Amygdala (tissue), 56 donors: Measurements from ENCODE around the gene CNOT6.
"Not testable (repeated sequence)": the region's sequence is repeated elsewhere in the genome, so short reads cannot be mapped to it uniquely, and the experiment has no call there.

Experiments
- DNase-seq, 56 donors: peaks; one replicate each; lab custom pipeline; 2025; lab: John Stamatoyannopoulos, UW

Gene CNOT6

GRCh38 chr5:180470966-180471582 lies 23.1 kb upstream of the CNOT6 start:
- peak in 48 of 56 donors; percentile 2 to 71 (median 34) for DNase-seq

- no peak for DNase-seq
Measured at GRCh38 chr5:180471866-180472265, 22.3 kb upstream of the CNOT6 start.

- no peak for DNase-seq
Measured at GRCh38 chr5:180472269-180472668, 21.9 kb upstream of the CNOT6 start.

DNA sequence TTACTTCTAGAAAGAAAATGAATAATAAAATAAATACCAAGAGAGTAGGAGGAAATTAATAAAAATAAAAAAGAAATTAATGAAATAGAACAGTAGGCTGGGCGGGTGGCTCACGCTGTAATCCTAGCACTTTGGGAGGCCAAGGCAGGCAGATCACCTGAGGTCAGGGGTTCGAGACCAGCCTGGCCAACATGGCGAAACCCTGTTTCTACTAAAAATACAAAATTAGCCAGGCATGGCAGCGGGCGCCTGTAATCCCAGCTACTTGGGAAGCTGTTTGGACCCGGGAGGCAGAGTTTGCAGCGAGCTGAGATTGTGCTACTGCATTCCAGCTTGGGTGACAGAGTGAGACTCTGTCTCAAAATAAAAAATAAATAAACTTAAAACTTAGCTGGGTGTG lies 20.8 kb upstream of the CNOT6 start:
- not testable (repeated sequence) for DNase-seq

GRCh38 chr5:180474569-180474968 lies 19.6 kb upstream of the CNOT6 start:
- DNase-seq, result peak in 1 of 56 donors; percentile 2

GRCh38 chr5:180475969-180476524 lies 18.1 kb upstream of the CNOT6 start:
- not testable (repeated sequence) for DNase-seq

DNA sequence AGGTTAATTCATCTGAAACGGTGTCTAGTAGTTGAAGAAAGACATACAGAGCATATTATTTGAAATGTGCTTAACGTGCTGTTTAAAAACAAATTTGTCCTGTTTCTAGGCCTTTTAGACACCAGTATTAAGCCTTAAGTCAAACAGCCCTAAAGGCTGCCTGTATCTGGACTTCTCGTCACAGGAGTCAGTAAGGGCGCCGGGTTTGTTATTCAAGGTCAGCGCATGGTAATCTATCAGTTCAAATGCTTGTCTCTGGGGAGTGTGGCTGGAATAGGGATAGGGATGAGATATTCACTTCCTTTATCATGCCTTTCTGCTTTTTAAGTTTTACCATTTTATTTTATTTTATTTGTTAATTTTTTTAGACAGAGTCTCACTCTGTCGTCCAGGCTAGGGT lies 9.4 kb upstream of the CNOT6 start:
- DNase-seq, result no peak

DNA sequence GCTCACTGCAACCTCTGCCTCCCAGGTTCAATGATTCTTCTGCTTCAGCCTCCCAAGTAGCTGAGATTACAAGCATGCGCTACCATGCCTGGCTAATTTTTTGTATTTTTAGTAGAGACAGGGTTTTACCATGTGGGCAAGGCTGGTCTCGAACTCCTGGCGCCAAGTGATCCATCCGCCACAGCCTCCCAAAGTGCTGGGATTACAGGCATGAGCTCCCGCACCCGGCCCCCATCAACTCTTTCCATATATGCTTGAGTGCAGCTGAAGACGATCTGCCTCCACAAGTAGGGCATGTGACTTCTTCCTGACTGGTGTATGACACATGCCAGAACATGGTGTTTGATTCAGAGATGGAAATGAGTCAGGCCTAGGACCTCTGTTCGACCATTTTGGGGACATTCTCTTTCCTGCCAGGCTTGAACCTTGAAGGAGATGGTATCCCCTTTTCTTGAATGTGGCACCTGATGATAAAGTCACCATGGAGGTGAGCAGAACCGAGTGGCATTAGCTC lies 7.5 kb upstream of the CNOT6 start:
- no peak for DNase-seq

DNA sequence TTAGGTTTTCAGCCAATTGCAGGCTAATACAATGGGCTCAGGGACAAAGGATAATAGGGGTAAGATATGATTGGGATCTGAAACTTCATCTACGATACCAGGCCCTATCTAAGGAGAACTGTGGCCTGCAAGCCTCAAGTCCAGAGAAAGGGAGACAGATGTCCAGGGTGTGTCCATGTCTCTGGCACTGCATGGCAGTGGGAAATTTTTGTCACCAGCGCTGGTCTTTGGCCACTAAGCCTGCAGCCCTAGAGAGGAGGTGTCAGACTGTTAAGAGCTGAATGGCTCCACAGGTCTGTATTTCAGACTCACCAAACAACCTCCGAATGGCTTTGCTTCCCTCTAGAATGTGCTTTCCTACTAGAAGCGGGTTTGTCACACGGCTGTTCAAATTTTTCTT lies 6.6 kb upstream of the CNOT6 start:
- no peak for DNase-seq

DNA sequence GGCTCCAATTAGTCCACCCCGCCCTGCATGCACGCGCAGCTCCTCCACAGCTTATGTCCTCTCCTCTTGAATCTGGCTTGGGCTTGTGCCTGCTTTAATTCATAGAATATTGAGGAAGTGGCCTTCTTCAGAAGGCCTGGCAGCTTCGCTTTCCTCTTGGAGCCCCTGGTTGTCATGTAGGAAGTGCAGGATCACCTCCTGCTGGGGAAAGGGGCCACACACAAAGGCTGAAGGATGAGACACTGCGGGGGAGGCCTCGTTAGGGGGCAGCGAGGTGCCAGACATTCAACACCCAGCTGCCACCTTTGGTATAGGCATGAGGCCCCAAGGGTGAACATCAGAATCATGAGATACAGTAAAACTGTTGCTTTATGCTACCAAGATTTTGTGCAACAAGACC lies 2.7 kb upstream of the CNOT6 start:
- no peak for DNase-seq

GRCh38 chr5:180492226-180492903 lies 1.8 kb upstream of the CNOT6 start:
- DNase-seq, result no peak

DNA sequence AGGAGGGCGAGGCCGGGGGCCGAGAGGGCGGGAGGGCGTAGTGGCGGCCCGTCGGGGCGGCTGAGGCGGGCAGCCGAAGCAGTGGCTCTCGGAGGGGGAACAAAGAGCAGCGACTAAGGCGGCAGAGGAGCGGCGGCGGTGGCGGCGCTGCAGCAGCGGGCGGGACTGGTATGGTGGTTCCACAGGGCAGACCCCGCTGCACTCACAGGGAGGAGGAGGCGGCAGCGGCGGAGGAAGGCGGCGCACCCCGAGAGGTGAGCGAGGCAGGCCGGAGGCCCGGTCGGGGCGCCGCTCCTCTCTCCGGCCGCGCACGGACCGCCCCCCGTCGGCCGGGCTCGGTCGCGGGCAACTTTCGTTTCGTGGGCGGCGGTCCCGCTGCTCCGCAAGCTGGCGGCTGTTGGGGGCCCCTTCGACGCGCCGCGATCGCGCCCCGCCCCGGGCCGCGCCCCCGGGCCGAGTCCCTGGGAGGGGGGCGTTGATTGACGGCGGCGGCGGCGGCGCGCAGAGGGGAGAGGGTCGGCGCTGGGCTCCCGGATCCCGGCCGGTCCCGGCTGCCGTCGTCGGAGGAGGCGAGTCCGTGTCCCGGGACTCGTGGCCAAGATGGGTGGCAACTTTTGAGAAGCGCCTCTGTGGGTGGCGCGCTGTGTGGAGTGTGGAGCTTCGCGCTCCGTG lies 467 bp downstream of the CNOT6 start:
- DNase-seq, result peak in 30 of 56 donors; percentile 11 to 68 (median 34)

DNA sequence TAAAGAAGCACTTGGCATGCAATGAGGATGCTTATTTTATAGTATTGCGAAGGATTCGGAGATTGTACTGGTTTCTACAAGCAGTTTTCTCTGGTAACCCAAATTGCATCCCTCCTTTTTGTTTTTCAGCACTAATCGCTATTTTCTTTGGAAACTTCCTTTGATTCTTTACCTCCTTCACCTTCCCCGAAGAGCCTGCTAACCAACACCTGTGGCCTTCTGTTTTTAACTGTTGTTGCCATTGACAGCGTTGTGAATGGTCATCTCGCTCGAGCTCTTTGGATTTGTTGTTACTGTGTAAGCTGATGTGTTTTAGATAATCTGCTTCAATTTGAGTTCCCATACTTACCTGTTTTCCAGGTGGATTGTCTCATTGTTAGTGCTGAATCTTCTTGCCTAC lies 1.1 kb downstream of the CNOT6 start:
- DNase-seq, result no peak

GRCh38 chr5:180495991-180496741 lies 2.0 kb downstream of the CNOT6 start:
- DNase-seq, result no peak

DNA sequence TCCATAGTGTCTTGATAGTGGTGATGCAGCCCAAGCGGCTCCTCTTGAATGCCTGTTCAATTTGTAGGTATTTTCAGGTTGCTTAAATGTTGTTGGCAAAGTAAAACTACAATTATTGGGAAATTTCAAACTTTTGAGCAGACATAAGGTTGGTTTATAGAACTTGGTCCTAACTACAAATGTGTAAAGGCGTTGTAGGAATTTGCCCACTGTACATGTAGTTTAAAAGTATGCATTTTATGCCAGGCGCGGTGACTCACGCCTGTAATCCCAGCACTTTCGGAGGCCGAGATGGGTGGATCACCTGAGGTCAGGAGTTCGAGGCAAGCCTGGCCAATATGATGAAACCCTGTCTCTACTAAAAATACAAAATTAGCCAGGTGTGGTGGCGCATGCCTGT lies 2.6 kb downstream of the CNOT6 start:
- not testable (repeated sequence) for DNase-seq

GRCh38 chr5:180497865-180498264 lies 3.7 kb downstream of the CNOT6 start:
- not testable (repeated sequence) for DNase-seq

DNA sequence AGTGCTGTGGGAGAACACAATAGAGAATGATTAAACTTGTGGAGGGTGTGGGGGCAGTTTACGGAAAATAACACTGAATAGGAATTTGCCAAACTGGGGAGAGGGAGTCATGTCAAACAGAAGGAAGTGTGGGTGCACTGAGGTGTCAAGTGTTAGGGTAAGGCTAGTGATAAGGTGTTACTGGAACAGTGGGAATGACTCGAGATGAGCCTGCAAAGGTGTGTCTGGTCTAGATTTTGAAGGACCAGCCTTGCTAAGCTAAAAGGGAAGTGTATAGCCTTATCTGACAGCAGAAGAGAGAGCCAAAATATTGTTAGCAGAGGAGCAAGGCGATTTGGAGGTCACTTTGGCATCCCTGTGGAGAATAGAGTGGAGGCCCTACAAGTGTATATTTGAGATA lies 4.2 kb downstream of the CNOT6 start:
- DNase-seq, result no peak

DNA sequence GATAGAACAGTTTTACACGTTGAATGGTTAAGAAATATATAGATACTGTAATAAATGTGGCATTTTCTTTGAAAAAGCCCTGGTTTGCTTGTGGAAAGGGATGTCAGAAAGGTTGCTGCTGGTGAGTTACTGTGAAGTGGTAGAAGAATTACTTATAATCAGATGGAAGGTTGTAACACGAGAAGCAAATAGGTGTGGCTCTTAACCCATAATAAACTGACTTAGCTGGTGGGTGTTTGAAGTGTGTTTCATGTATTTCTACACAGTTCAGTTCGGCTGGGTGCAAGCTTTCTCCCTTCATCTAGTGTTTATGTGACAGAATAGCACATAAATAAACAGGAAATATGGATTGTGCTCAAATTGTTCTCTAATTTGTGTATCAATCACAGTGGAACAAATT lies 5.5 kb downstream of the CNOT6 start:
- no peak for DNase-seq

DNA sequence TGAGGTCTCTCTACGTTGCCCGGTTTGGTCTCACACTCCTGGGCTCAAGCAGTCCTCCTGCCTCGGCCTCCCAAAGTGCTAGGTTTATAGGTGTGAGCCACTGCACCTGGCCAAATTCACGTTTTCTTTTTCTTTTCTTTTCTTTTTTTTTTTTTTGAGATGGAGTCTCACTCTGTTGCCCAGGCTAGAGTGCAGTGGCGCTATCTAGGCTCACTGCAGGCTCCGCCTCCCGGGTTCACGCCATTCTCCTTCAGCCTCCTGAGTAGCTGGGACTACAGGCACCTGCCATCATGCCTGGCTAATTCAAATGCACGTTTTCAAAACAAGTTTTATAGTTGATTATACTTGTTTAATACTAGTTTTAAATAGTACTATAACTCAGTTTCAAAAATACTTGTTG lies 6.1 kb downstream of the CNOT6 start:
- DNase-seq, result not testable (repeated sequence)

DNA sequence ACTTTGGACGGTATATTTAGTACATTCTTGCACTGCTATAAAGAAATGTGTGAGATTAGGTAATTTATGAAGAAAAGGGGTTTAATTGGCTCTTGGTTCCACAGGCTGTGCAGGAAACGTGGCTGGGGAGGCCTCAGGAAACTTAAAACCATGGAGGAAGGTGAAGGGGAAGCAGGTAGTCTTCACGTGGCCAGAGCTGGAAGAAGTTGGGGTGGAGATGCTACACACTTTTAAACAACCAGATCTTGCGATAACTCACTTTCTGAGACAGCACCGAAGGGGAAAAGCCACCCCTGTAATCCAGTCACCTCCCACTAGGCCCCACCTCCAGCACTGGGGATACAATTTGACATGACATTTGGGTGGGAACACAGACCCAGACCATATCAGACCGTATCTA lies 13.5 kb downstream of the CNOT6 start:
- DNase-seq, result no peak

DNA sequence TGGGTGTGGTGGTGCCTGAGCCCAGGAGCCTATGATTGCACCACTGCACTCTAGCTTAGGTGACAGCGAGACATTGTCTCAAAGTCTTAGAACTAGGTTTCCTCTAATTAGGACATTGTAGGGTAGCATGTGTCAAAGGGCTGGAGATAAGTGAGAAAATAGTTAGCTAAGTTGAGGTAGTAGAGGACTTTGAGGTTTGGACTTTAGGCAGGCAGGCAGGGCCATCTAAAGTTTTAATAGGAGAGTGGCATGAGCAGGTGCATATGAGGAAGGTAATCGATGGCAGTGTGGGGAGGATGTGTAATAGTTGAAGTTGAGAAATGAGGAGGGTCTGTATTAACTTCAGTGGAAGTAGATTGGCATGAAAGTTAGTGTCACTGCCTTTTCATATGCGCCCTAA lies 21.1 kb downstream of the CNOT6 start:
- no peak for DNase-seq
